MCF 10A (cell line): ENCODE data around the gene PBX1. TPM values are rescaled to one million over a fixed set of nuclear protein-coding genes. Genes with fewer than 3 reads are reported as not detected.
A peak's percentile ranks its signal among the peaks of the same experiment; 100 is the strongest.

ENCODE experiments used
- BruUV-seq: library from RNA; stranded (reverse); fragments of 400-500 nt; replicated peaks from 2 replicates; lab custom pipeline; 2021; lab: Mats Ljungman, UMichigan
- CTCF ChIA-PET: fragments of 300-600 bp; sonication (Branson Sonifier 250); formaldehyde crosslinking; extraction: SDS; loops from one replicate; lab custom pipeline; 2021; ENCODE audit warnings: antibody characterized with exemption, inconsistent platforms; lab: Yijun Ruan, JAX
- POLR2A ChIA-PET: fragments of 300-600, 350-650 bp; sonication (Branson Sonifier 250); formaldehyde crosslinking; extraction: SDS; loops from one replicate; lab custom pipeline; 2020; ENCODE audit warnings: antibody characterized with exemption, inconsistent platforms; lab: Yijun Ruan, JAX
- DNase-seq: peaks from one replicate; pipeline ENCODE4 v3.0.0-alpha.2; 2018; ENCODE audit not compliant: unreplicated experiment
- H3K27ac Mint-ChIP-seq: one replicate; pipeline ENCODE4 v1.8.0; 2022; ENCODE audit warnings: mild to moderate bottlenecking, low read depth, mixed read lengths; ENCODE audit not compliant: unreplicated experiment
- H3K27me3 Mint-ChIP-seq: one replicate; pipeline ENCODE4 v1.8.0; 2022; ENCODE audit warnings: mixed read lengths; ENCODE audit not compliant: insufficient read depth, unreplicated experiment
- H3K36me3 Mint-ChIP-seq: one replicate; pipeline ENCODE4 v1.8.0; 2022; ENCODE audit warnings: mild to moderate bottlenecking, moderate library complexity, mixed read lengths; ENCODE audit not compliant: insufficient read depth, unreplicated experiment
- H3K4me1 Mint-ChIP-seq: one replicate; pipeline ENCODE4 v1.8.0; 2022; ENCODE audit warnings: mixed read lengths; ENCODE audit not compliant: insufficient read depth, unreplicated experiment
- H3K4me3 Mint-ChIP-seq: one replicate; pipeline ENCODE4 v1.8.0; 2022; ENCODE audit warnings: mild to moderate bottlenecking, moderate library complexity, mixed read lengths; ENCODE audit not compliant: unreplicated experiment
- H3K9me3 Mint-ChIP-seq: one replicate; pipeline ENCODE4 v1.8.0; 2022; ENCODE audit warnings: mixed read lengths; ENCODE audit not compliant: unreplicated experiment
- intact Hi-C: fragments of 100-400 bp; cut with micrococcal nuclease; formaldehyde crosslinking; loops from 2 replicates; pipeline ENCODE4 v1.14.1; 2022
- total RNA-seq: library from RNA; stranded (reverse); gene quantifications from 2 replicates; pipeline ENCODE4 v1.2.3, GENCODE V29; 2022
- TF ChIP-seq, protein P1 (sequence below): fragments of 200-600 bp; IDR thresholded peaks from one replicate; pipeline ENCODE4 v1.8.0; 2022; ENCODE audit warnings: antibody characterized with exemption, mild to moderate bottlenecking; ENCODE audit not compliant: unreplicated experiment

The PBX1 gene
- total RNA-seq, 1 experiment from 2014 or later: 5.8 TPM

DNA sequence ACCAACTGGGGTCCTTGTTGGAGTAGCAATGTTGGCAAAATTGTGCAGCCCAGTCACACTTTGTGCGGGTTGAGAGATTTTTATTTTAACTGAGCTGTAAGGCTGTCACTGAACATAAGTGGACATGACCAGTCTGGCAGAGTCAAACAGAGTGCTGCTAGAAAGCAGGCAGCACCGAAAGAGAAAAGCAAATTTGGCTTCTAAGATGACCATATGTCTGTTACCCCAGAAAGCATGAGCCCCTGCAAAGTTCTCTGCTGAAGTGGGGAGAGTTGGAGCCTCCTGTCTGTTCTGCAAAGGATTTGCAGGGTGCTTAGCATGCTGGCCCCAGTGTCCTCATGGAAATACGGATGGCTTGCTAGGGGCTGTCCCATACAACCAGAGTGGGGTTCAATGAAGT lies 220.4 kb downstream of the PBX1 start:
- BruUV-seq: no TSS peak
- ChIA-PET CTCF (interaction anchor here (0.7 to 1.7 kb wide), 3 partner anchors 8 to 443 kb away, joined by 3 to 5 read pairs (median 4); no protein-coding TSS in a partner anchor), POLR2A (interaction anchor here (0.7 kb wide), 1 partner anchor 1169 kb away, joined by 3 read pairs; no protein-coding TSS in a partner anchor)
- Mint-ChIP-seq H3K4me3 (no peak overlapping the region), H3K36me3 (no peaks in the 10 kb centered on the region), H3K27ac (no peak overlapping the region), H3K9me3 (no peaks in the 10 kb centered on the region), H3K27me3 (no peaks in the 10 kb centered on the region), H3K4me1 (peaks cover 31% of the 10 kb centered on the region)
- no peak for DNase-seq
- TF ChIP-seq, protein P1, sequence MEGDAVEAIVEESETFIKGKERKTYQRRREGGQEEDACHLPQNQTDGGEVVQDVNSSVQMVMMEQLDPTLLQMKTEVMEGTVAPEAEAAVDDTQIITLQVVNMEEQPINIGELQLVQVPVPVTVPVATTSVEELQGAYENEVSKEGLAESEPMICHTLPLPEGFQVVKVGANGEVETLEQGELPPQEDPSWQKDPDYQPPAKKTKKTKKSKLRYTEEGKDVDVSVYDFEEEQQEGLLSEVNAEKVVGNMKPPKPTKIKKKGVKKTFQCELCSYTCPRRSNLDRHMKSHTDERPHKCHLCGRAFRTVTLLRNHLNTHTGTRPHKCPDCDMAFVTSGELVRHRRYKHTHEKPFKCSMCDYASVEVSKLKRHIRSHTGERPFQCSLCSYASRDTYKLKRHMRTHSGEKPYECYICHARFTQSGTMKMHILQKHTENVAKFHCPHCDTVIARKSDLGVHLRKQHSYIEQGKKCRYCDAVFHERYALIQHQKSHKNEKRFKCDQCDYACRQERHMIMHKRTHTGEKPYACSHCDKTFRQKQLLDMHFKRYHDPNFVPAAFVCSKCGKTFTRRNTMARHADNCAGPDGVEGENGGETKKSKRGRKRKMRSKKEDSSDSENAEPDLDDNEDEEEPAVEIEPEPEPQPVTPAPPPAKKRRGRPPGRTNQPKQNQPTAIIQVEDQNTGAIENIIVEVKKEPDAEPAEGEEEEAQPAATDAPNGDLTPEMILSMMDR: no peak
- intact Hi-C loops: no loop called here

DNA sequence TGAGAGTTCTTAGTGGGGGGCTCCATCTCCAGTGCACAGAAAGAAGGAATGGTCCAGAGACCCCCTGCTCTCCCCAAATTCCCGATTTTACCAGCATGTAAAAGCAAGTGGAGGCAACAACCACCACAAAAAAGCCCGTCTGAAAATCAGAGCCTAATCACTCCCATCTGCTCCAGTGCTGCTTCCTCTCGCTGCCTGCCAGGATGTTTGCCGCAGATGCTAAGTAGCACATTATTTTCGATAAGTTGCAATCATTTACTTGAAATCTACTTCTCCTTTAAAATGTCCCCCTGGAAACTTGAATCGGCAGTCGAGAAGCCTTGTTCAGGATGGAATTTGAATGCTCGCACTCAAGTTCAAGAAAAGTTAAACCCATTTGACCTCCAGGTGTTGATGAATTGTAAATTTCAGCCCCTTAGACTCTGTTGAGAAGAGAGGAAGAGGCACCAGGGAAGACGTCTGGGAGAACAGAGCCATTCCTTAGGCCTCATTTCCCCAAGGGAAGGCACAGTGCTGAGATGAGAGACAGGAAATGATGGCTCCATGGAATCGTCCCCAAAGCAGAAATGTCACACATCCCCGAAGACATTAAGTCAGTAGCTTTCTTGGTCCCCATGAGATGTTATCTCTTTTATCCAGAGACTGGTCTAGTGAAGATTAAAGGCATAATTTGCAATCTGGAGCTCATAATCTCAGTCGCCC lies 221.3 kb downstream of the PBX1 start:
- BruUV-seq: no TSS peak
- Mint-ChIP-seq H3K27ac (peak overlapping the region; percentile 2), H3K27me3 (no peaks in the 10 kb centered on the region), H3K36me3 (no peaks in the 10 kb centered on the region), H3K9me3 (no peaks in the 10 kb centered on the region), H3K4me3 (no peak overlapping the region), H3K4me1 (peaks cover 31% of the 10 kb centered on the region)
- DNase-seq: no peak
- ChIA-PET CTCF (interaction anchor here (0.6 kb wide), 2 partner anchors 70 to 151 kb away, joined by 3 read pairs; no protein-coding TSS in a partner anchor), POLR2A (interaction anchor here (0.9 to 3.5 kb wide), 5 partner anchors 7 to 221 kb away, joined by 3 to 21 read pairs (median 5); partner anchors contain the start of gene PBX1)
- TF ChIP-seq, protein P1: no peak
- intact Hi-C loops: loop anchor here (10.0 kb wide), 2 partner anchors 685 to 1215 kb away; no protein-coding TSS in a partner anchor

DNA sequence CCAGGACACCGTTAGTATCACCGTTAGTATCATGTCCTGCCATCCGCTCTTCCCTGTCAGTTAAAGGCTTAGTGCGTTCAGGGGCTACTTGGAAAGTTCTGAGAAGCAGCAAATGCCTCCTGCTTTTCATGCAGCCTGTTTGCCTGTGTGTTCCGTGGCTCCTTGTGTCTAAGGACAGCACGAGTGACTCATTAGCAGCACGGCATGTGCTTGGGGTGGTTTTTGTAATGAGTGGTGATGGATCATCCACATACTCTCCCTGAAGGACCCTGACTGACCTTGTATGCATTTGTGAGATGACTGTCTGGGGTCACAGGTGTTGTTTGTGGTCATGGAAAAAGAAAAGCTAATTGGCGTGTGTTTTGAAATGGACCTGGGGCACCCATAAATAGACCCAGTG lies 221.9 kb downstream of the PBX1 start:
- H3K27me3 Mint-ChIP-seq: no peaks in the 10 kb centered on the region
- no peaks in the 10 kb centered on the region for H3K36me3 Mint-ChIP-seq
- peak overlapping the region; percentile 2 for H3K27ac Mint-ChIP-seq
- ChIA-PET POLR2A (interaction anchor here (0.7 to 3.5 kb wide), 7 partner anchors 8 to 222 kb away, joined by 3 to 21 read pairs (median 4); partner anchors contain the start of gene PBX1), CTCF (interaction anchor here (0.6 kb wide), 2 partner anchors 71 to 152 kb away, joined by 3 read pairs; no protein-coding TSS in a partner anchor)
- TF ChIP-seq, protein P1: no peak
- H3K4me3 Mint-ChIP-seq: no peak overlapping the region
- intact Hi-C loops: loop anchor here (10.0 kb wide), 2 partner anchors 686 to 1216 kb away; no protein-coding TSS in a partner anchor
- no peaks in the 10 kb centered on the region for H3K9me3 Mint-ChIP-seq
- no TSS peak for BruUV-seq
- DNase-seq: peak; percentile 66
- H3K4me1 Mint-ChIP-seq: peaks cover 34% of the 10 kb centered on the region

DNA sequence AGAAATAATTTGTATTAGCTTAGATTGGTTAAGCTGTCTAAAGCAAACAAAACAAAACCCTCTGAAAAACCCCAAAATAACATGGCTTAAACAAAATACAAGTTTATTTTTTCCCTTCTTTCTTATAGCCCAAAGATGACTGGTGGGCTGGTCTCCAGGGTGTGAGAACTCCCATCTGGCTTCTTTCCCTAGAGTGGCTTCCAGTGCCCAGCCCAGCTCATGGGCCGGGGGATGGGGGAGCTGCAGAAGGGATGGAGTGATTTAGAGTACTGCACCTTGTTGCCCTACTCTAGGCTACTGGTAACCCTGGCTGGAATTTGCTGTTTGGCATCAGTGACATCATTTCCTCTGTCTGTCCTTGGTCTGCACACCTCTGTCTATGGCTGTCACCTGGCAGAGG lies 223.0 kb downstream of the PBX1 start:
- intact Hi-C loops: loop anchor here (10.0 kb wide), 2 partner anchors 687 to 1217 kb away; no protein-coding TSS in a partner anchor
- no peaks in the 10 kb centered on the region for H3K36me3 Mint-ChIP-seq
- ChIA-PET CTCF (interaction anchor here (0.6 to 1.4 kb wide), 7 partner anchors 8 to 962 kb away, joined by 3 to 4 read pairs (median 4); no protein-coding TSS in a partner anchor), POLR2A (interaction anchor here (0.7 to 3.5 kb wide), 5 partner anchors 12 to 223 kb away, joined by 3 to 21 read pairs (median 4); partner anchors contain the start of gene PBX1)
- H3K4me3 Mint-ChIP-seq: no peak overlapping the region
- H3K9me3 Mint-ChIP-seq: no peaks in the 10 kb centered on the region
- no TSS peak for BruUV-seq
- H3K4me1 Mint-ChIP-seq: peaks cover 45% of the 10 kb centered on the region
- DNase-seq: no peak
- TF ChIP-seq, protein P1: no peak
- H3K27me3 Mint-ChIP-seq: no peaks in the 10 kb centered on the region
- H3K27ac Mint-ChIP-seq: no peak overlapping the region
